GM21526 (cell line): Measurements from ENCODE around the gene TPP1.

ENCODE experiments used
- ATAC-seq: cut with Tn5 transposase; IDR thresholded peaks from one replicate; pipeline ENCODE4 v1.9.1; 2021; ENCODE audit warnings: moderate library complexity; ENCODE audit not compliant: unreplicated experiment, low FRiP score

The TPP1 gene

DNA sequence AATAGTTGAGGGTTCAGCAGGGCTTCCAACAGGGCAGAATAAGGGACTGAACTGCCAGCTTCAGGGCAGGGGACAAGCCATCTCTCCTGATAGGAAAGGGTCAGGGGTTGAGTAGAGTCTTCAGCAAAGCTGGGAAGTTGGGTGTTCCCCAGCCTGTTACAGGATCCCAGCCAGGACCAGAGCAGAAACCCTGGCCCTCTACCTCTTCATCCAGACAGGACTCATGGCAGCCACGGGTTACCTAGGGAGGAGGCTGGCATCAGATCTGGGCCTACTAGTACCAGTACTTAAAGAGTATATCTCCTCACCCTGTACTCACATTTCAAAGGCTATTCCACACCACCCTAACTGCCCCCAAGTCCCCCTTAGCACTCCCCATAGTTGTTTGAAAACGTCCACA is 4.8 kb downstream of the TPP1 start:
- ATAC-seq, result no peak

- no peak for ATAC-seq
Observed at GRCh38 chr11:6613496-6613895, 5.7 kb downstream of the TPP1 start.

GRCh38 chr11:6612213-6613041 is 6.8 kb downstream of the TPP1 start, which contains the start of gene TAF10:
Gene TAF10, minus strand, starts transcription at chr11:6612216. Its CDS starts 27 bp downstream, at chr11:6612189.
- ATAC-seq, result peak; percentile 79

DNA sequence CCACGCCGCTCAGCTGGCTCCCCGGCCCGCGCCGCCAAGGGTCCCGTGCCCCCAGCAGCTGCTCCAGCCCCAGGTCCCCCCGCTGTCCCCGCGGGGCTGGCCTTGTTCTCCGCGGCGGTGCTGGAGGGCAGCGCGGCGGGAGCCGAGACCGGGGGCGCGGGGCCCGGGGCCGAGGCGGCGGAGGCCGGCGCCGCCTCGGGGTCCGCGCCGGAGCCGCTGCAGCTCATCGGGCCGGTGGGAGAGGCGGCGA is 7.3 kb downstream of the TPP1 start:
- peak; percentile 17 for ATAC-seq

DNA sequence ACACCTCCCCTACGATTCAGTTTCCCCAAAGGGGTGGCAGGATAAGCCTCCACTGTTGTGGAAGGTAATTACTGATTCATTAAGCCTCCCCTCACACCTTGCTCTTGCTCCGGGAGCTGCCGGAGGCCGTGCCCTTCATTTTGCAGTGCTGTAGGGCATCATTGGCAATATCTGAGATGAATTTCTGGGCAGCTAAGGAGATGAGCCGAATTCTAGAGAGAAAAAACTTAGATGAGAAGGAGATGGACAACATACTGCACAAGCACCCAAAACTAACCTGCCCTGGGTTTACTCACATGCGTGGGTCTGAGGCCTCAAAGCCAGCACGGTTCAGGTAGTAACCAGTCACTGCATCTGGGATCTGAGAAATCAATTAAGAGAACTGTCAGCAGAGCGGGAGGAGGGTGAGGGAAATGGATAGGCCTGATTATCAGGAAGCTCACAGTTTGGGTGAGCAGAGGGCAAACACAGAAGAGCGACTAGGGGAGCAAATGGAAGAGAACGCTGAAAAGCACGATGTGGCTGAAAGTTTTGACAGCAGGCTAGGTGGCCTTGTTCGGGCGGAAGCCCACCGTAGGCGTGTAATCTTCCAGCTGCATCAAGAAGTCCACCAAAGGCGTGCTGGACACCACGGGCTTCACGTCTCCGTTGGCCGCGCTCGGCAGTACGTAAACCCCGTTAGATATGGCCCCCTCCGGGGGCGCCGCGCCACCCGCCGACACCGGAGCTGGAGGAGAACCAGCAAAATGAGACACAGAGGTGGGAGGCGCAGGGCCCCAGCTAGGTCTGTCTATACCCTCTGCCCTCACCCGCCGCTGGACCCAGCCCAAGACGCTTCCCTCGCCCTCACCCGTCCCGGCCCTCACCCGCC is 7.9 kb downstream of the TPP1 start:
- no peak for ATAC-seq

DNA sequence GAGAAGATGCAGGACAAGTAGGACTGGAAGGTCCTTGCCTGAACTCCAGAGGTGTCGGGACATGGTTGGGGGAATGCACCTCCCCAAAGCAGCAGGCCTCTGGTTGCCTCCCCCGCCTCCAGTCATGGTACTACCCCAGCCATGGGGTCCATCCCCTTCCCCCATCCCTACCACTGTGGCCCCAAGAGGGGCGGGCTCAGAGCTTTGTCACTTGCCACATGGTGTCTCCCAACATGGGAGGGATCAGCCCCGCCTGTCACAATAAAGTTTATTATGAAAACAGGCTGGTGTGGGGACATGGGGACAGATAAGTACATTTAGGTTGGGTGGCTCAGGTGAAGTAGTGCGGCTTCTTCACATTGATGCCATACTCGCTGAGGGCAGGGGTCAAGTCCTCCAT is 8.6 kb downstream of the TPP1 start:
- no peak for ATAC-seq

DNA sequence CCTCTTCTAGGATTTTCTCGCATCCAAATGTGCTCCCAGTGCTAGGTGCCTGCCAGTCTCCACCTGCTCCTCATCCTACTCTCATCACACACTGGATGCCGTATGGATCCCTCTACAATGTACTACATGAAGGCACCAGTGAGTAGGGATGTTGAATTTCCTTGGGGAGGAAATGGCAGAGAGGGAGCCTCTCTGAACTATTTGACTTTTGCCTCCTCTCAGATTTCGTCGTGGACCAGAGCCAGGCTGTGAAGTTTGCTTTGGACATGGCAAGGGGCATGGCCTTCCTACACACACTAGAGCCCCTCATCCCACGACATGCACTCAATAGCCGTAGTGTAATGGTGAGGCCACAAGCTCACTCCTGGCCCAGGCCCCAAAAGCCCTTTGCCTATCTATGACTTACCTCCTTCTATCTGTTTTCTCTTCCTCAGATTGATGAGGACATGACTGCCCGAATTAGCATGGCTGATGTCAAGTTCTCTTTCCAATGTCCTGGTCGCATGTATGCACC is 9.7 kb downstream of the TPP1 start:
- no peak for ATAC-seq

- ATAC-seq, result no peak
Observed at GRCh38 chr11:6608726-6609501, 10.3 kb downstream of the TPP1 start.

DNA sequence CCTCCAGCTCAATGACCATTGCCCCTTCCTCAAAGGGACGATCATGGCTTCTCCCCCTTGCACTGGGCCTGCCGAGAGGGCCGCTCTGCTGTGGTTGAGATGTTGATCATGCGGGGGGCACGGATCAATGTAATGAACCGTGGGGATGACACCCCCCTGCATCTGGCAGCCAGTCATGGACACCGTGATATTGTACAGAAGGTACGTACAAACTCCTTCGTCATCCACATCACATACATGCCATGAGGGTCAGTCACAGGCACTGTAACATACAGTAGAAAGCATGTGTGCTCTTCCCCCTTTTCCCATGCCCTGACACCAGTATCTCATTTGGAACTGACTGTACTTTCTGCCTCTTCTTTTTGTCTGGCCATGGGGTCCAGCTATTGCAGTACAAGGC is 11.2 kb downstream of the TPP1 start:
- ATAC-seq, result no peak

DNA sequence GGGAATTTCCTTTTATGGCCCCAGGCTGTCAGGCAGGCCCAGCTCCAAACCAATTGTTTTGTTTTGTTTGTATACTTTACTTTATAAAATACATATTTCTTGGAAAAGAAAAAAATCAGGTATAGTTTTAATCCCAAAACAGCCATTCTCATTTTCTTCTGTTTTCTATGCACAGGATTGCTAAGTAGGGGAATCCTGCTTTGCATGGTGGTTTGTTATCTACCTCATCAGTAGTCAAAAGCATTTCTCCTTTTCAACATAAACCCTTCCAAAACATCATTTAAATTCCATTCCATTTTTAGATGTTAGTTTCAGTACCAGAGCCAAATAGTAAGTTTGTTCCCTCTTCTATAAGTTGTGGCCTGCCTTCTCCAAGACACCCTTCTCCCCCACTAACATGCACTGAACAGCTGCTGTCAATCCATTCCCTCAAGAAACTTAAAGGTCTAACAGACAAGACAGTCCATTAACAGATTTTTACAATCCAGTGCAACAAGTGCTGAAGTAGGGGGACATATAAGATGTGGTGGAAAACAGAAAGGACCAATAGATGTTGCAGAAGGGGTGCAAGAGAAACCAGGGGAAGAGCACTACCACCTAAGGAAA is 11.9 kb downstream of the TPP1 start:
- no peak for ATAC-seq

DNA sequence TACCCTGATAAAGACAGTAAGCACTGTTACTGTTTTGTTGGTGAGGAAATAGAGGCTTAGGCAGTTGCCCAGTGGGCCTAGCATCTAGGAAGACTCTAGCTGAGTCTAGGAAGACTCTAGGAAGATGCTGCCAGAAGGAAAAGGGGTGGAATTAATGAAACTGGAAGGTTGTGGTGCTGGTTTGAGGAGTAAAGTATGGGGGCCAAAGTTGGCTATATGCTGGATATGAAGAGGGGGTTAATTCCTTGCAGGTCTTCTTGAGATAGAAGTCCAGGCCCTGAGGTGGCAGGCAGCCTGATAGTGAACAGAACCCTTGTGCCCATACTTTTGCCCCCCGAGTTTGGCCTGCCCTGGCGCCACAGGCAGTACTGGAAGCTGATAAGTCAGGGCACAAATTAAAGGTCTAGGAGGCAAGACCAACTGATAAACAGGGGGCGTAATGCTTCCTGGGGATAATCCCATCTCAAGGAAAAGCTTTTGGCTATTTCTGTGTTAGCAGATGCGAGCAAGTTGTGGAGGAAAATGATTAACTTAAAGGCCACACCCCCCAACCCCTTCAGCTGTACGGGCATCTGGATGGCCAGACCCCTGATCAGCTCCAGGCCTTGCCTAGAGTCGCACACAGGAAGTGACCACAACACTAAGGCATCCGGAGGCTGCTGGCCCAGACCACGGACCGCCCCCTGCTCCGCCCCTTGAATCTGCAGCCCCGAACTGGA is 12.6 kb downstream of the TPP1 start:
- peak; percentile 32 for ATAC-seq

DNA sequence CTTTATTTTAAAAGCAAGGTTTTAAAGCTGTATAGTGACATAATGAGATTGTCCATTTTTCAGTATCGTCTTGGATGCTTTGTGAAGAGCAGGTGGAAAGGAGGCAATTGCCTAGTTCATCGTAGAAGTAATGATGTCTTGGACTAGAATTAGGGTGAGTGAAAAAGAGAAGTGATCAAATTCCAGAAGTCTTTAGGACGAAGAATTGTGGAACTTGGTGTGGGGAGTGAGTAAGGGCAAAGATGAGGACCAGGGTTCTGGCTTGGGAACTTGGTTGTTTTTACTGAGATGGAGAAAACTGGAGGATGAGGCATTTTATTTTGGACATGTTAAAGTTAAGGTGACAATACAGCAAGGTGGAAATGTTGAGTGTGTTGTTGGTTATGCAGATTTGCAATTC is 14.4 kb downstream of the TPP1 start:
- no peak for ATAC-seq

GRCh38 chr11:6604081-6604626 is 15.1 kb downstream of the TPP1 start:
- ATAC-seq, result peak; percentile 33

DNA sequence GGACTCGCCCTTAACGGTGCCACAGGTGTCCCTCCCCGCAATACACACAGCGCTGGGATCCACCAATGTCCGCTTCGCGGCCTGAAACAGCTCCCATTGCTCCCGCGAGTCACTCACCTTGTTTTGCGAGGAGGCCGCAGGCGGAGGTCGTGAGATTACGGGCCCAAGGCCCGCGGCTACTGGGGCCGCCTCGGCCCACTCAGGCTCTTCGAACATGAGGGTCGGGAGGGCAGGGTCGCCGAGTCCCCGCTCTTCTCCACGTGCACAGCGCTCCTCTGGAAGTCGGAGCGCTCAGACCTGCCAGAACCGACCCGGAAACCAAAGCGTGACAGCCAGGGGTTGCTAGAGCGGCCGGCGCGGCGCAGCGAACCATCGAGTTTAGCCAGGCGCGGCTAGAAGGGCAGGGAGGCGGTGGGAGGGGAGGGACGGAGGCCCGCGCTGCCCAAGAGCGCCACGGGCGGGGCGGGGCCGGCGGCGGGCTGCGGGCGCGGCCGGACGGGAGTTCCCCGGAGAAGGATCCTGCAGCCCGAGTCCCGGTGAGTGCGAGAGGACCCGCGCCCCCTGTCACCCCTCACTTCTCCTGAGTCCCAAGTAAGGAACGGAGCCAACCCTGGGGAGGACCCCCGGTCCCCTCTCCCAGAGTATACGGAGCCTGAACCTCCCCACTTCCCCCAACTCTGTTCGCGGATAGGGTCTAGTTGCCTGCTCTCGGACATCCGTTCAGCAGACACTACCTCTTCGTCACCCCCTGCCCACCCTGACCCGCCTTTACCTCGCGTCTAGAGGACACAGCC is 15.7 kb downstream of the TPP1 start, which contains the start of the genes ILK and RRP8:
Gene ILK, plus strand, starts transcription at position 488 of the 794 bp plus-strand sequence. CDS start 498 bp downstream, outside the sequence.
Gene RRP8, minus strand, starts transcription at position 330 of the 794 bp plus-strand sequence. Its CDS starts 114 bp downstream, at position 216.
- peak; percentile 77 for ATAC-seq

- no peak for ATAC-seq
Observed at GRCh38 chr11:6602096-6602940, 16.9 kb downstream of the TPP1 start.

DNA sequence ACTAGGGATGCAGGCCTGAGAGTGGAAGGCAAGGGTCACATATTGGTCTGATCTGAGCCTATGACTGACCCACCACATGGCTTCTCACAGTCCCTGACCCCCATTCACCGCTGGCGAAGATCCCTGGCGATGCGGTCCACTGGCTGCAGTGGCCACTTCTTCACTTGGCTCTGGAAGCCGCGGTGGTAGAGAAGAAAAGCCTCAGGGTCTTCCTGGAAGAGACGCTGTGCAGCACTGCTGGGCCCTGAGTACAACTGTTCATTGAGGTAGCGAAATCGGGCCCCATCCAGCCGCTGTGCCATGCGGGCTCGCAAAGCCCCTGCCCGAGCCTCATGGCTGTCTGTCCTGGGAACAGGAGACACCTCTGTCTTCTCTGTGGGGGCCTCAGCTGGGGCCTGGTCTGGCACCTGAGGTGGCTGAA is 18.2 kb downstream of the TPP1 start:
- ATAC-seq, result no peak

DNA sequence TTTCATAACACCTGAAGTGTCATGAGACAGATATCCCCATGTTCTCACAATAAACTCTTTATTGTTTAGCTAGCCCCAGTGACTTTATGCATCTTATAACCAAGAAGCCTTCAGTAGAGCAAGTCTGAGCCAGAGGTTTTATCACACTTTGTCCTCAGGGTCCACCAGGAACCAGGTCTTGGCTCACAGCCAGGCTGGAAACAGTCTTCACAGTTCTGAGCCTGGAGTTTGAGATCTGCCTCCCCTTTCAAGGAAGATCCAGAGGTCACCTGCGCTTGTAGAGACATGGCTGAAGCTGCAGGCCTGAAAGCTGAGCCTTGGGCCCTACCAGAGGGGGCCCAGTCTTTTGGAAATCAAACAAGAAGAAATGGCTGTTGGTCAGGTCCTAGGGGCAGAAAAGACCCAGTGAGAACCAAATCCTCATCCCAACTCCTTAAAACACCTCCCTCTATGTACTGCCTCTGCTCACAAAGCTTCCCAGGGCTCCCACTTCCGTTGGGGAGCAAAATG is 19.3 kb downstream of the TPP1 start:
- ATAC-seq, result no peak
